Vagina (tissue), 2 donors: Measurements from ENCODE around the gene PAX6. TPM values are rescaled to one million over a fixed set of nuclear protein-coding genes. Genes with fewer than 3 reads are reported as not detected.

ENCODE experiments used
- DNase-seq, 2 donors: peaks; one replicate each; pipeline ENCODE4 v3.0.0-alpha.2; 2017; ENCODE audit errors: extremely low spot score in 2 of 2
- H3K27ac ChIP-seq: fragments of 200-600 bp; sonication (generic); one replicate; pipeline ENCODE4 v1.5.1; 2019
- H3K27me3 ChIP-seq: fragments of 200-600 bp; sonication (generic); one replicate; pipeline ENCODE4 v1.5.1; 2019
- H3K36me3 ChIP-seq, 2 donors: fragments of 200-600 bp; sonication (generic); one replicate each; pipeline ENCODE4 v1.5.1; 2017 to 2019
- H3K4me1 ChIP-seq: fragments of 200-600 bp; sonication (generic); one replicate; pipeline ENCODE4 v1.5.1; 2019
- H3K4me3 ChIP-seq, 2 donors: fragments of 200-600 bp; sonication (generic); 1 replicate in 1 of 2; 2 replicates in 1 of 2; pipeline ENCODE4 v1.5.1; 2016 to 2019
- H3K9me3 ChIP-seq: fragments of 200-600 bp; sonication (generic); one replicate; pipeline ENCODE4 v1.5.1; 2019
- CTCF ChIP-seq, 3 experiments: fragments of 450-650 bp in 2 of 3; fragments of 200-600 bp in 1 of 3; sonication (generic) in 1 of 3; IDR thresholded peaks; one replicate each; pipeline ENCODE4 v1.5.1; 2017 to 2019; ENCODE audit warnings: antibody characterized with exemption in 3 of 3, mild to moderate bottlenecking in 2 of 3, moderate library complexity in 2 of 3
- POLR2A ChIP-seq, 2 donors: fragments of 450-650 bp; IDR thresholded peaks; one replicate each; pipeline ENCODE4 v1.6.1; 2017; ENCODE audit warnings: antibody characterized with exemption in 2 of 2, mild to moderate bottlenecking in 2 of 2, moderate library complexity in 2 of 2
- POLR2AphosphoS5 ChIP-seq, 2 donors: sonication (generic); formaldehyde crosslinking; IDR thresholded peaks; one replicate each; pipeline ENCODE4 v1.9.0; 2017; ENCODE audit warnings: antibody characterized with exemption in 2 of 2, mild to moderate bottlenecking in 2 of 2, low read depth in 1 of 2; ENCODE audit not compliant: insufficient read depth in 1 of 2
- intact Hi-C: fragments of 100-400 bp; cut with DNase I; formaldehyde crosslinking; loops from one replicate; pipeline ENCODE4 v1.15.1; 2023
- total RNA-seq: library from RNA; depleted of rRNA; stranded (reverse); fragments of >200 nt; gene quantifications from one replicate; pipeline ENCODE4 v1.2.3, GENCODE V29; 2016

Gene PAX6
- total RNA-seq, result not detected

GRCh38 chr11:31810779-31811647 is at the start of gene PAX6:
PAX6 (minus strand) TSS chr11:31811322; CDS start chr11:31806411, 4,911 bp downstream.
- DNase-seq, result peak in 1 of 2 donors; percentile 61
- H3K27ac ChIP-seq, result no peak within 1 kb of the TSS
- H3K27me3 ChIP-seq, result peaks cover 39% of the 10 kb centered on the region
- H3K36me3 ChIP-seq, result no peaks in the 10 kb centered on the region
- intact Hi-C loops, result no loop called here
- peaks cover 63% of the 10 kb centered on the region for H3K4me1 ChIP-seq
- no peaks in the 10 kb centered on the region for H3K9me3 ChIP-seq
- no peak for TF ChIP-seq POLR2A (IDR thresholded peaks at IDR 0.05)
- TF ChIP-seq POLR2AphosphoS5 (IDR thresholded peaks at IDR 0.05; ENCODE audit: insufficient read depth in 1 of 2, low read depth in 1 of 2), result no peak
- no peak for TF ChIP-seq CTCF (IDR thresholded peaks at IDR 0.05)
- peak within 1 kb of the TSS; percentile 24 to 46 for H3K4me3 ChIP-seq

GRCh38 chr11:31860391-31860790 is 49.3 kb upstream of the PAX6 start:
- H3K36me3 ChIP-seq, result no peaks in the 10 kb centered on the region
- H3K4me1 ChIP-seq, result no peaks in the 10 kb centered on the region
- H3K9me3 ChIP-seq, result no peaks in the 10 kb centered on the region
- TF ChIP-seq CTCF (IDR thresholded peaks at IDR 0.05) (no peak), POLR2A (IDR thresholded peaks at IDR 0.05) (no peak), POLR2AphosphoS5 (IDR thresholded peaks at IDR 0.05; ENCODE audit: insufficient read depth in 1 of 2, low read depth in 1 of 2) (no peak)
- H3K27me3 ChIP-seq, result no peaks in the 10 kb centered on the region
- no peak overlapping the region for H3K27ac ChIP-seq
- DNase-seq, result peak in 1 of 2 donors; percentile 18
- no peak overlapping the region for H3K4me3 ChIP-seq
- intact Hi-C loops, result no loop called here

GRCh38 chr11:31856248-31856647 is 45.1 kb upstream of the PAX6 start:
- no peaks in the 10 kb centered on the region for H3K4me1 ChIP-seq
- no peaks in the 10 kb centered on the region for H3K27me3 ChIP-seq
- H3K36me3 ChIP-seq, result no peaks in the 10 kb centered on the region
- TF ChIP-seq CTCF (IDR thresholded peaks at IDR 0.05) (no peak), POLR2A (IDR thresholded peaks at IDR 0.05) (no peak)
- H3K27ac ChIP-seq, result no peak overlapping the region
- no peaks in the 10 kb centered on the region for H3K9me3 ChIP-seq
- intact Hi-C loops, result no loop called here
- DNase-seq, result no peak
- no peak overlapping the region for H3K4me3 ChIP-seq

GRCh38 chr11:31855466-31855865 is 44.3 kb upstream of the PAX6 start:
- H3K9me3 ChIP-seq, result no peaks in the 10 kb centered on the region
- TF ChIP-seq CTCF (IDR thresholded peaks at IDR 0.05) (no peak), POLR2A (IDR thresholded peaks at IDR 0.05) (no peak), POLR2AphosphoS5 (IDR thresholded peaks at IDR 0.05; ENCODE audit: insufficient read depth in 1 of 2, low read depth in 1 of 2) (no peak)
- H3K4me1 ChIP-seq, result no peaks in the 10 kb centered on the region
- no peak for DNase-seq
- no peaks in the 10 kb centered on the region for H3K27me3 ChIP-seq
- no peaks in the 10 kb centered on the region for H3K36me3 ChIP-seq
- no peak overlapping the region for H3K27ac ChIP-seq
- H3K4me3 ChIP-seq, result no peak overlapping the region
- intact Hi-C loops, result no loop called here

- DNase-seq, result no peak
- no peak overlapping the region for H3K27ac ChIP-seq
- intact Hi-C loops, result no loop called here
- H3K4me1 ChIP-seq, result no peaks in the 10 kb centered on the region
- no peaks in the 10 kb centered on the region for H3K36me3 ChIP-seq
- no peaks in the 10 kb centered on the region for H3K27me3 ChIP-seq
- H3K4me3 ChIP-seq, result no peak overlapping the region
- no peaks in the 10 kb centered on the region for H3K9me3 ChIP-seq
- TF ChIP-seq CTCF (IDR thresholded peaks at IDR 0.05) (no peak), POLR2AphosphoS5 (IDR thresholded peaks at IDR 0.05; ENCODE audit: insufficient read depth in 1 of 2, low read depth in 1 of 2) (no peak), POLR2A (IDR thresholded peaks at IDR 0.05) (no peak)
These were observed 39.2 kb upstream of the PAX6 start for GRCh38 chr11:31850365-31850764.
